ENCODE measurements around the gene TUBGCP6.

DNA sequence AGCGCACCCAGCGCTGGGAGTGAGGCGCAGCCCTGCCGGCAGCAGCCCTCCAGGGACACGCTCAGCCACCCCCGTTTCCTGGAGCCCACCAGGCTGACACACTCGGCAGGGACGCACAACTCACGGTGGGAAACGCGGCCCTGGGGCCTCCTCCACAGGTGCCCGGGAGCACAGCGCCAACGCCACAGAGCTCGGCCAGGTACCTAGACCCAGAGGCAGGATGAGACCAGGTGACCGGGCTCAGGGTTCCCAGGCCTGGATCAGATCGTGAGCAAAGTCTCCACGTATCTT is 18.0 kb downstream of the TUBGCP6 start:
- no peak for TF ChIP-seq CTCF (IDR thresholded peaks at IDR 0.05 in 2 of 3, conservative IDR thresholded peaks at IDR 0.05 in 1 of 3; ENCODE audit: control insufficient read depth in 2 of 3, extremely low read depth in 1 of 3, insufficient read depth in 1 of 3, low read depth in 3 of 3, low read length in 3 of 3)
- TF ChIP-seq, protein P1, sequence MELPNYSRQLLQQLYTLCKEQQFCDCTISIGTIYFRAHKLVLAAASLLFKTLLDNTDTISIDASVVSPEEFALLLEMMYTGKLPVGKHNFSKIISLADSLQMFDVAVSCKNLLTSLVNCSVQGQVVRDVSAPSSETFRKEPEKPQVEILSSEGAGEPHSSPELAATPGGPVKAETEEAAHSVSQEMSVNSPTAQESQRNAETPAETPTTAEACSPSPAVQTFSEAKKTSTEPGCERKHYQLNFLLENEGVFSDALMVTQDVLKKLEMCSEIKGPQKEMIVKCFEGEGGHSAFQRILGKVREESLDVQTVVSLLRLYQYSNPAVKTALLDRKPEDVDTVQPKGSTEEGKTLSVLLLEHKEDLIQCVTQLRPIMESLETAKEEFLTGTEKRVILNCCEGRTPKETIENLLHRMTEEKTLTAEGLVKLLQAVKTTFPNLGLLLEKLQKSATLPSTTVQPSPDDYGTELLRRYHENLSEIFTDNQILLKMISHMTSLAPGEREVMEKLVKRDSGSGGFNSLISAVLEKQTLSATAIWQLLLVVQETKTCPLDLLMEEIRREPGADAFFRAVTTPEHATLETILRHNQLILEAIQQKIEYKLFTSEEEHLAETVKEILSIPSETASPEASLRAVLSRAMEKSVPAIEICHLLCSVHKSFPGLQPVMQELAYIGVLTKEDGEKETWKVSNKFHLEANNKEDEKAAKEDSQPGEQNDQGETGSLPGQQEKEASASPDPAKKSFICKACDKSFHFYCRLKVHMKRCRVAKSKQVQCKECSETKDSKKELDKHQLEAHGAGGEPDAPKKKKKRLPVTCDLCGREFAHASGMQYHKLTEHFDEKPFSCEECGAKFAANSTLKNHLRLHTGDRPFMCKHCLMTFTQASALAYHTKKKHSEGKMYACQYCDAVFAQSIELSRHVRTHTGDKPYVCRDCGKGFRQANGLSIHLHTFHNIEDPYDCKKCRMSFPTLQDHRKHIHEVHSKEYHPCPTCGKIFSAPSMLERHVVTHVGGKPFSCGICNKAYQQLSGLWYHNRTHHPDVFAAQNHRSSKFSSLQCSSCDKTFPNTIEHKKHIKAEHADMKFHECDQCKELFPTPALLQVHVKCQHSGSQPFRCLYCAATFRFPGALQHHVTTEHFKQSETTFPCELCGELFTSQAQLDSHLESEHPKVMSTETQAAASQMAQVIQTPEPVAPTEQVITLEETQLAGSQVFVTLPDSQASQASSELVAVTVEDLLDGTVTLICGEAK (IDR thresholded peaks at IDR 0.05; ENCODE audit: borderline replicate concordance): no peak
- TF ChIP-seq PRDM15 (CRISPR knock-in tag; IDR thresholded peaks at IDR 0.05): no peak
- no peak for TF ChIP-seq EP300 (IDR thresholded peaks at IDR 0.05; ENCODE audit: borderline replicate concordance in 1 of 2, control insufficient read depth in 1 of 2, low read depth in 2 of 2, low read length in 2 of 2)
- TF ChIP-seq TAF1 (IDR thresholded peaks at IDR 0.05; ENCODE audit: borderline replicate concordance, low read depth, low read length): no peak
- TF ChIP-seq MEF2A (IDR thresholded peaks at IDR 0.05; ENCODE audit: insufficient read depth, low read depth, low read length): no peak
- no peak for TF ChIP-seq POLR2AphosphoS5 (IDR thresholded peaks at IDR 0.05; ENCODE audit: low read length)
- no peak for TF ChIP-seq RB1 (IDR thresholded peaks at IDR 0.05; ENCODE audit: borderline replicate concordance)
